Coronary artery (tissue), 2 donors: ENCODE measurements around the gene HOXC11.
A peak's percentile ranks its signal among the peaks of the same experiment; 100 is the strongest.

Experiments used
- DNase-seq: peaks from one replicate; pipeline ENCODE4 v3.0.0-alpha.2; 2017; ENCODE audit warnings: low spot score
- H3K27ac ChIP-seq, 2 donors: fragments of 200-600 bp; sonication (generic); one replicate each; pipeline ENCODE4 v1.5.1; 2016 to 2019
- H3K4me3 ChIP-seq: fragments of 200-600 bp; sonication (generic); 2 replicates; pipeline ENCODE4 v1.5.1; 2016; ENCODE audit warnings: mild to moderate bottlenecking, moderate library complexity
- CTCF ChIP-seq: fragments of 200-600 bp; sonication (generic); IDR thresholded peaks from one replicate; pipeline ENCODE4 v1.5.1; 2019; ENCODE audit warnings: antibody characterized with exemption

Gene HOXC11

GRCh38 chr12:53999559-54000115 lies 26.7 kb downstream of the HOXC11 start:
- Histone ChIP-seq H3K4me3 (peak overlapping the region; percentile 63), H3K27ac (no peak overlapping the region)
- DNase-seq = no peak
- no peak for TF ChIP-seq CTCF

- TF ChIP-seq CTCF = no peak
- H3K27ac ChIP-seq = no peak within 1 kb of the TSS
- DNase-seq = no peak
- H3K4me3 ChIP-seq = peak within 1 kb of the TSS; percentile 63
Measured at GRCh38 chr12:54000116-54001114, 27.5 kb downstream of the HOXC11 start, which contains the start of gene HOXC9. HOXC9 (plus strand) TSS chr12:54000161; CDS start chr12:54000189, 28 bp downstream.

GRCh38 chr12:54001283-54002187 lies 28.6 kb downstream of the HOXC11 start:
- no peak for TF ChIP-seq CTCF
- Histone ChIP-seq H3K4me3 (no peak overlapping the region), H3K27ac (no peak overlapping the region)
- DNase-seq = no peak

- no peak for TF ChIP-seq CTCF
- no peak overlapping the region for H3K4me3 ChIP-seq
- H3K27ac ChIP-seq = no peak overlapping the region
- DNase-seq = no peak
Measured at GRCh38 chr12:54002278-54002914, 29.5 kb downstream of the HOXC11 start.

GRCh38 chr12:54002915-54003389 lies 30.0 kb downstream of the HOXC11 start:
- no peak for TF ChIP-seq CTCF
- no peak overlapping the region for H3K4me3 ChIP-seq
- no peak for DNase-seq
- H3K27ac ChIP-seq = no peak overlapping the region

GRCh38 chr12:54003625-54004024 lies 30.7 kb downstream of the HOXC11 start:
- no peak overlapping the region for H3K27ac ChIP-seq
- no peak for DNase-seq
- H3K4me3 ChIP-seq = no peak overlapping the region
- no peak for TF ChIP-seq CTCF
